Mucosa of descending colon (tissue), 3 donors: ENCODE results near the gene KIF9. TPM values are rescaled to one million over a fixed set of nuclear protein-coding genes. Genes with fewer than 3 reads are reported as not detected.
"Not testable (repeated sequence)": the region's sequence is repeated elsewhere in the genome, so short reads cannot be mapped to it uniquely, and the experiment has no call there.

Experiments
- ATAC-seq: fragments of 200-7000 bp; cut with Tn5 transposase; one replicate; pipeline ENCODE4 v1.9.1; 2020; ENCODE audit warnings: mild to moderate bottlenecking, moderate library complexity
- DNase-seq, 3 donors: peaks; one replicate each; pipeline ENCODE4 v3.0.0-alpha.2; 2020
- H3K36me3 ChIP-seq: fragments of 200-600 bp; one replicate; pipeline ENCODE4 v1.8.0; 2021; ENCODE audit warnings: low read depth, mild to moderate bottlenecking
- H3K4me1 ChIP-seq: fragments of 200-600 bp; one replicate; pipeline ENCODE4 v1.8.0; 2021; ENCODE audit warnings: low read depth, mild to moderate bottlenecking
- H3K4me3 ChIP-seq: fragments of 200-600 bp; one replicate; pipeline ENCODE4 v1.8.0; 2021; ENCODE audit warnings: mild to moderate bottlenecking
- H3K9me3 ChIP-seq: fragments of 200-600 bp; one replicate; pipeline ENCODE4 v1.8.0; 2021; ENCODE audit warnings: mild to moderate bottlenecking
- intact Hi-C, 2 donors: fragments of 100-400 bp; cut with DNase I in 1 of 2; cut with micrococcal nuclease in 1 of 2; formaldehyde crosslinking; loops; one replicate each; pipeline versions ENCODE4 v1.11.0 to v1.11.1; 2022; cut with DNase I, micrococcal nuclease
- total RNA-seq, 3 donors: library from RNA; stranded (reverse); fragmentation: NEBNext Ultra II Directional in 2 of 3; extraction: Animal tissue kit (Norgen Biotek cat#: 25700) in 2 of 3; gene quantifications; one replicate each; pipeline versions ENCODE4 v1.2.1 to v1.2.4, GENCODE V29; 2021 to 2023
- TF ChIP-seq, protein P1 (sequence below): fragments of 200-600 bp; IDR thresholded peaks from one replicate; pipeline ENCODE4 v1.8.0; 2022; ENCODE audit warnings: antibody characterized with exemption, mild to moderate bottlenecking
- donor health status: DM: no; HTN: no; CAD: no; lungs with moderate emphysema.
- donor health status: DM: no; HTN: no; CAD: no.
- donor health status: DM: no; HTN: yes; CAD: no.

Gene KIF9
- total RNA-seq, 3 donors from 2014 or later = 5.8 to 9.5 (median 6.1) TPM

DNA sequence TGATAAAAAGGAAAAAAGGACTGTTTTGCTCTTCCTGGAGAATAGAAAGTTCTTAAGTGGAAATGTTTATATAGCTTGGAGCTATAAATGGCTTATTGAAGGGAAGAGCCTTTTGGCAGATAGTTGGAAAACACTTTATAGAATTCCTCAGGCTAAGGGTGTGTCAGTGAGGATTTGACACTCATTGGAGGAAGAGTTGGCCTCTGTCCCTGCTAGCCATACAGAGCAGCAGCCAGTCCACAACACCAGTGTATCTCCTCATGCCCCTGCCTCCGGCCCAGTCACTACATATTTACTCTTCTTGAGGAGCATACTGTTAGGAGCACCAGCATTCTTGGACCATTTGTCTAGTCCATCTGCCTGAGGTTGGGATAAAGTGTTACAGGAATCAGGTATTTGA lies 36.3 kb upstream of the KIF9 start:
- intact Hi-C loops = no loop called here

DNA sequence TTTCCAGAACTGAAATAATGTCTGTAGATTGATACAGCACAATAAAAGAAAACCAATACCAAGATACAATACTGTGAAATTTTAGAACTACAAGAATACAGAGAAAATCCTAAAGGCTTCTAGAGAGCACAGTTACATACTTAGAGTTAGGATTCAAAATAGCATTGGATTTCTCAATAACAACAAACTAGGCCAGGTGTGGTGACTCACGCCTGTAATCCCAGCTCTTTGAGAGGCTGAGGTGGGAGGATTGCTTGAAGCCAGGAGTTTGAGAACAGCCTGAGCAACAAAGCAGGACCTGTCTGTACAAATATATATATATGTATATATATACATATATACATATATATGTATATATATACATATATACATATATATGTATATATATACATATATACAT lies 33.6 kb upstream of the KIF9 start:
- intact Hi-C loops, ATAC-seq, H3K9me3 ChIP-seq, H3K36me3 ChIP-seq, H3K4me1 ChIP-seq, DNase-seq, H3K4me3 ChIP-seq: not testable (repeated sequence)

More for the DNA sequence above, 36.3 kb upstream of the KIF9 start:
- ATAC-seq (peak; percentile 13), DNase-seq (no peak)
- TF ChIP-seq, protein P1, sequence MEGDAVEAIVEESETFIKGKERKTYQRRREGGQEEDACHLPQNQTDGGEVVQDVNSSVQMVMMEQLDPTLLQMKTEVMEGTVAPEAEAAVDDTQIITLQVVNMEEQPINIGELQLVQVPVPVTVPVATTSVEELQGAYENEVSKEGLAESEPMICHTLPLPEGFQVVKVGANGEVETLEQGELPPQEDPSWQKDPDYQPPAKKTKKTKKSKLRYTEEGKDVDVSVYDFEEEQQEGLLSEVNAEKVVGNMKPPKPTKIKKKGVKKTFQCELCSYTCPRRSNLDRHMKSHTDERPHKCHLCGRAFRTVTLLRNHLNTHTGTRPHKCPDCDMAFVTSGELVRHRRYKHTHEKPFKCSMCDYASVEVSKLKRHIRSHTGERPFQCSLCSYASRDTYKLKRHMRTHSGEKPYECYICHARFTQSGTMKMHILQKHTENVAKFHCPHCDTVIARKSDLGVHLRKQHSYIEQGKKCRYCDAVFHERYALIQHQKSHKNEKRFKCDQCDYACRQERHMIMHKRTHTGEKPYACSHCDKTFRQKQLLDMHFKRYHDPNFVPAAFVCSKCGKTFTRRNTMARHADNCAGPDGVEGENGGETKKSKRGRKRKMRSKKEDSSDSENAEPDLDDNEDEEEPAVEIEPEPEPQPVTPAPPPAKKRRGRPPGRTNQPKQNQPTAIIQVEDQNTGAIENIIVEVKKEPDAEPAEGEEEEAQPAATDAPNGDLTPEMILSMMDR = no peak
- H3K4me1 ChIP-seq = no peaks in the 10 kb centered on the region
- H3K9me3 ChIP-seq = no peaks in the 10 kb centered on the region
- H3K4me3 ChIP-seq = no peak overlapping the region
- H3K36me3 ChIP-seq = no peaks in the 10 kb centered on the region

DNA sequence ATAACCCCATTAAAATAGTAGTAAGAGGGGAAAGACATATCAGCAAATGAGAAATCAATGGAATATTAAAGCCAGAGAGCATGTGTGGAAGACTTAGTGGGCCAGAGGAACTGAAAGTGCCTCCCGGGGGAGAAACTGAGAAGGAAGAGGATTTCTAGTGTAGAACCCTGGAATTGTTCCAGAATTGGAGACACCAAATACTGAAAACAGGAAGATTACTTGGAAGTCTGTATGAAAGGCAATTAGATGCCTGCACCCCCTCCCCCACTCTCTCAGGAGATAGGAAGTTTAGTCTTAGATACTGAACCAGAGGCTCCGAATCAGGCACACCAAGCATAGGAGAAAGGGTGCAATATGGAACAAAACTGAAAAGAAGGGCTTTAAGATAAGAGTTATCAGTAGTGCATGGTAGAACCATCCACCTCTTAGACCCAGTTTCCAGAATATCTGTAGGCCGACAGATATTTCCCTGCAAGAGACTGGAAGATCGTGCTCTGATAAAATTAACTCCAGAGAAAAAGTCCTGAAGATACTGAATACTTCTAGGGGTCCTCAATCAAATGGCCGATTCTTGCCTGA lies 32.6 kb upstream of the KIF9 start:
- Histone ChIP-seq H3K36me3 (no peaks in the 10 kb centered on the region), H3K4me1 (no peaks in the 10 kb centered on the region), H3K4me3 (no peak overlapping the region), H3K9me3 (no peaks in the 10 kb centered on the region)
- TF ChIP-seq, protein P1 = no peak
- no peak for ATAC-seq
- peak in 1 of 3 donors; percentile 36 for DNase-seq
- intact Hi-C loops = no loop called here

DNA sequence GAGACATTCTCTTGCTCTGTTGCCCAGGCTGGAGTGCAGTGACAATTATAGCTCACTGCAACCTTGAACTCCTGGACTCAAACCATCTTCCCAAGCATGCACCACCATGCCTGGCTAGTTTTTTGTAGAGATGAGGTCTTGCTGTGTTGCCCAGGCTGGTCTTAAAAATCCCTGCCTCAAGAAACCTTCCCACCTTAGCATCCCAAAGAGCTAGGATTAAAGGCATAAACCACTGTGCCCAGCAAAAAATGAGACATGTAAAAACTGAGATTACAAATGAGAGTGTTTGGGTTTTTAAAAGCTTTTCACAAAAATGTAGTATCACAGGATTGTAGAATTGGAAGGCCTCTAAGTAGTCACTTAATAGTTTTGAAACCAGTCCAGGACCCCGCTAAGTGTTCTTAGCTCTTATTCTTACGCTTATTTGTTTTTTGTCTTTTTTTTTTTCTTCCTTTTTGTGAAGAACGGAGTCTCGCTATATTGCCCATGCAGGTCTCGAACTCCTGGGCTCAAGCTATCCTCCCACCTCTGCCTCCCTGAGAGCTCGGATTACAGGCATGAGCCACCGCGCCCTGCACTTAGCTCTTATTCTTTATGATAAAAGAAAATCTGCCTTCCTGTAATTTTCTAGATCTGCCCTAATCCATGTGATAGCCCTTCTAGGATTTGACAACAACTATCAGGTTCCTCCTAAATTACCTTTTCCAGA lies 31.6 kb upstream of the KIF9 start:
- TF ChIP-seq, protein P1 = no peak
- intact Hi-C loops = no loop called here
- no peaks in the 10 kb centered on the region for H3K9me3 ChIP-seq
- no peaks in the 10 kb centered on the region for H3K36me3 ChIP-seq
- DNase-seq (no peak), ATAC-seq (no peak)
- H3K4me1 ChIP-seq = no peaks in the 10 kb centered on the region
- H3K4me3 ChIP-seq = no peak overlapping the region

DNA sequence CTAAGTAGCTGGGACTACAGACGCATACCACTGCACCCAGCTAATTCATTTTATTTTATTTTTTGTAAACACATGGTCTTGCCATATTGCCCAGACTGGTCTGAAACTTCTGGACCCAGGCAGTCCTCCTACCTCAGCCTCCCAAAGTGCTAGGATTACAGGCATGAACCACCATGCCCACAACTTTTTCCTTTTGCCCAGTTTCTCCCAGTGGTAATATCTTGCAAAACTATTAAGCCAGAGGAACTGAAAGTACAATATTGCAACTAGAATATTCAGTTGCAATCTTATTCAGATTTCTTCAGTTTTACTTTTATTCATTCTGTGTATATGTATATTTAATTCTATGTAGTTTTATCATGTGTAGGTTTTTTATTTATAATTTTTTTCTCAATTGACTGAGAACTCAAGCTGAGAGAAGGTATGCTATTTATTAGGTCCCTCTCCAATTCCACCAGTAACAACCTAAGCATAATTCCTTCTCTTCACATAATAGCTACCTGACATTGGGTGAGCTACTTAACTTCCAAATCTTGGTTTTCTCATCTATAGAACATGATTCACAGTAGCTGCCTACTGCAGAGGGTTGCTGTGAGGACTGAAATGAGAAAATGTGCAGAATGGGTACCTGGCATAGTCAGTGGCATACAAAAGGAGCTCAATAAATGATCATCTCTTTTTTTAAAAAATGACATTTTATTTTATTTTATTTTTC lies 30.9 kb upstream of the KIF9 start:
- intact Hi-C loops = no loop called here
- Histone ChIP-seq H3K9me3 (no peaks in the 10 kb centered on the region), H3K4me1 (no peaks in the 10 kb centered on the region), H3K4me3 (no peak overlapping the region), H3K36me3 (no peaks in the 10 kb centered on the region)
- no peak for DNase-seq
- no peak for ATAC-seq
- TF ChIP-seq, protein P1 = no peak

DNA sequence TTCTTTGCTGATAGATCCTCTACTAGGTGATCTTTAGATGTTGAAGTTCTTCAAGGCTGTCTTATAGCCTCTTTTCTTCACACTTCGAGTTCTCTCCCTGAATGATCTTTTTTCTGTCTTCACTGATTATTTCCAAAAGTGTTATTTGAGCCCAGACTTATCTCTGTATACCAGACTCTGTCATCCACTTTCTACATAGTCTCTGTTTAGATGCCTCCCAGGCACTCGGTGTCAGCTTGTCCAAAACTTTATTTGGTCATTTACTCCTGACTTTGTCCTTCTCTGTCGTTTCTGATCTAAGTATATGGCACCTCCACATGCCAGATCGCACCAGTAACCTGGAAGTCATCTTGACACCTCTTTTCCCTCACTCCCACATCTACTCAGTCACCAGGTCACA lies 27.8 kb upstream of the KIF9 start:
- Histone ChIP-seq H3K9me3 (no peaks in the 10 kb centered on the region), H3K4me1 (no peaks in the 10 kb centered on the region), H3K4me3 (no peak overlapping the region), H3K36me3 (no peaks in the 10 kb centered on the region)
- intact Hi-C loops = no loop called here
- ATAC-seq (no peak), DNase-seq (no peak)
- TF ChIP-seq, protein P1 = no peak

DNA sequence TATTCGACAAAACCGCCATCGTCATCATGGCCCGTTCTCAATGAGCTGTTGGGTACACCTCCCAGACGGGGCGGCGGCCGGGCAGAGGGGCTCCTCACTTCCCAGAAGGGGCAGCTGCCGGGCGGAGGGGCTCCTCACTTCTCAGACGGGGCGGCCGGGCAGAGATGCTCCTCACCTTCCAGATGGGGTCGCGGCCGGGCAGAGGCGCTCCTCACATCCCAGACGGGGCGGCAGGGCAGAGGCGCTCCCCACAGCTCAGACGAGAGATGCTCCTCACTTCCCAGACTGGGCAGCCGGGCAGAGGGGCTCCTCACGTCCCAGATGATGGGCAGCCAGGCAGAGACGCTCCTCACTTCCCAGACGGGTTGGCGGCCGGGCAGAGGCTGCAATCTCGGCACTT lies 26.6 kb upstream of the KIF9 start:
- H3K4me1 ChIP-seq, ATAC-seq, H3K36me3 ChIP-seq, H3K4me3 ChIP-seq, intact Hi-C loops, DNase-seq, H3K9me3 ChIP-seq: not testable (repeated sequence)
